Peyer's patch (tissue), 4 donors: ENCODE data around the gene GLYAT.

Experiments used
- POLR2A ChIP-seq, 2 donors: fragments of 450-650 bp; IDR thresholded peaks; one replicate each; pipeline ENCODE4 v1.5.1; 2017; ENCODE audit warnings: antibody characterized with exemption in 2 of 2, mild to moderate bottlenecking in 2 of 2, moderate library complexity in 2 of 2
- TF ChIP-seq, protein P1 (sequence below), 6 experiments: fragments of 450-650 bp in 4 of 6; fragments of 200-600 bp in 2 of 6; sonication (generic) in 1 of 6; IDR thresholded peaks; one replicate each; pipeline ENCODE4 v1.5.1; 2017 to 2019; ENCODE audit warnings: antibody characterized with exemption in 6 of 6, mild to moderate bottlenecking in 3 of 6, moderate library complexity in 1 of 6

DNA sequence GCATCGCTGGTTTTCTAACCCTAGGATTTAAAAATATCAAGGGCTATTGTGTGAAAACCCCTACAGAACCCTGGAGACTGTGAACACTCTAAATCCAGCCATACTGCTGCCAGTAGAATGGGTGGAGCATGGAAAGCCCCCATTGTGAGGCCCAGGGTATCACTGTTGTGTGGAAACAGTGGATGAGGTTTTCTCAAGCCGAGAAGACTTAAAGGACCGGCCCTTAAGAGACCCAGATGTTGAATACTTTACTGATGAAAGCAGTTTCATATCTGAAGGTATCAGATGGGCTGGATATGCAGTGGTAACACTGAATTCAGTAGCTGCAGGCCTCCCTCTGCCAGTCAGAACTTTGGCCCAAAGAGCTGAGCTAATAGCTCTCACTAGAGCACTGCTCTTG, 41.6 kb upstream of the GLYAT start:
- TF ChIP-seq, protein P1, sequence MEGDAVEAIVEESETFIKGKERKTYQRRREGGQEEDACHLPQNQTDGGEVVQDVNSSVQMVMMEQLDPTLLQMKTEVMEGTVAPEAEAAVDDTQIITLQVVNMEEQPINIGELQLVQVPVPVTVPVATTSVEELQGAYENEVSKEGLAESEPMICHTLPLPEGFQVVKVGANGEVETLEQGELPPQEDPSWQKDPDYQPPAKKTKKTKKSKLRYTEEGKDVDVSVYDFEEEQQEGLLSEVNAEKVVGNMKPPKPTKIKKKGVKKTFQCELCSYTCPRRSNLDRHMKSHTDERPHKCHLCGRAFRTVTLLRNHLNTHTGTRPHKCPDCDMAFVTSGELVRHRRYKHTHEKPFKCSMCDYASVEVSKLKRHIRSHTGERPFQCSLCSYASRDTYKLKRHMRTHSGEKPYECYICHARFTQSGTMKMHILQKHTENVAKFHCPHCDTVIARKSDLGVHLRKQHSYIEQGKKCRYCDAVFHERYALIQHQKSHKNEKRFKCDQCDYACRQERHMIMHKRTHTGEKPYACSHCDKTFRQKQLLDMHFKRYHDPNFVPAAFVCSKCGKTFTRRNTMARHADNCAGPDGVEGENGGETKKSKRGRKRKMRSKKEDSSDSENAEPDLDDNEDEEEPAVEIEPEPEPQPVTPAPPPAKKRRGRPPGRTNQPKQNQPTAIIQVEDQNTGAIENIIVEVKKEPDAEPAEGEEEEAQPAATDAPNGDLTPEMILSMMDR (IDR thresholded peaks at IDR 0.05): no peak
- no peak for TF ChIP-seq POLR2A (IDR thresholded peaks at IDR 0.05)
